ENCODE data around the gene GRB10.

Gene GRB10

DNA sequence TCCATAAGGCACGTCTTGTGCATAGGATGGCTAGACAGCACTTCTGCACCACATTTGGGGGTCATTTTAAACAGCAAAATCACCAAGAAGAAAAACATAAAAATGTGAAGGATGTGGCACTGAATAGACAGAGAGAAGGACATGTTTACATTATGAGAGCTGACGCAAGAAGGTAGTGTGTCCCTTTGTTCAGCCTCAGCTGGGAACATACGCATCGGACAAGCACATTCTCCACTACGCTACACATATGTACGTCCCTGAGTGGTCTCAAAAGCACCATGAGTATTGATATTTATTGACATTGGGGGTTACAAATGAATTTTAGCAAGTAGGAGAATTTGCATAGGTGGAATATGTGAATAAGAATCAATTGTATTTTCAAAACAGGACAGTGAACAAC is 237.7 kb downstream of the GRB10 start:
- DNase-seq (ENCODE audit: low read depth): no peak

DNA sequence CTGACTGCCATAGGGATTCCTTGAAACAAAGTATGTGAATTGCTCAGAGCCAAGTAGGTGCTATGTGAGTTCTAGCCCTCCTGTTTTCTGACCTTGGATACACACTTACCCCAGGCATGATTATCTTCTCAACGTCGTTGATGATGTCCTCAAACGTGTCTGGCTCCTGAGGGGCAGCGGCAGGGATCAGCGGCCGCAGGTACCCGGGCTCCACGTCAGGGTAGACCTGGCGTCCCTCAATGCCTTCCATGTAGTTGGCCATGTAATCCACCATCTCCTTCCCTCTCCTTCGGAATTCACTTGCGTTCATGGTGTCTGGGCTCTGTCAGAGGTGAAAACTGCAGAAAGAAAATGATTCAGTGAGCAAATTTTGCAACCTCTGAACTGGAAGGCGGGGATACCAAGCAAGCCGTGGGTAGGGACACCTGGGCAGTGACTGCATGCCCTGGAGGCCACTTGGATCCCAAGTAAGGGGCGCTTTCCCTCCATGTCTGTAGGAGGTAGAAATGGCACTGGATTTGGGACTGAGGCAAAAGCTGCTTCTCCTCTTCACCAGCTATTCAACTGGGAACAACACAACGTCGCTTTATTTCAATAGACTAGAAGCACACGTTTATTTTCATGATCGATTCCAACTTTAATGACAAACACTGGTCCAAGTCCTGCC is 238.8 kb downstream of the GRB10 start:
- DNase-seq (ENCODE audit: low read depth): no peak

DNA sequence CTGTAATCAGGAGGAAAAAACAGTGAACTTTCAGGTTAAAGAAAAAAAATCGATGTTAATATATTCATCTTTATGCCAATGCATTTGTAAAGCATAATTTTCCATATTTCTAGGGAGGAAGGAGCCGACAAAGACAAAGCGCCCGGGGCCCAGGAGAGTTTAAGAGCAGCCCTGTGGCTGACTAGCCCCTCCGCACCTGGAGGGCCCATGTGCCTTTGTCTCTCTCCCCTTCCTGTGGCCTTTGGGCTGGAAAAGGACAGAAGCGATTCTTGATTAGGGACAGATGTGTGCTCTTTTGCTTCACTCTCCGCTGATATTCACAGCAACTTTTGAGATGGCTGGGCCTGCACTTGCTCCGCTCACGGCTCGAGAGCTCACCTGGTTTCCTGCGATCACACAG is 240.6 kb downstream of the GRB10 start:
- no peak for DNase-seq (ENCODE audit: low read depth)

DNA sequence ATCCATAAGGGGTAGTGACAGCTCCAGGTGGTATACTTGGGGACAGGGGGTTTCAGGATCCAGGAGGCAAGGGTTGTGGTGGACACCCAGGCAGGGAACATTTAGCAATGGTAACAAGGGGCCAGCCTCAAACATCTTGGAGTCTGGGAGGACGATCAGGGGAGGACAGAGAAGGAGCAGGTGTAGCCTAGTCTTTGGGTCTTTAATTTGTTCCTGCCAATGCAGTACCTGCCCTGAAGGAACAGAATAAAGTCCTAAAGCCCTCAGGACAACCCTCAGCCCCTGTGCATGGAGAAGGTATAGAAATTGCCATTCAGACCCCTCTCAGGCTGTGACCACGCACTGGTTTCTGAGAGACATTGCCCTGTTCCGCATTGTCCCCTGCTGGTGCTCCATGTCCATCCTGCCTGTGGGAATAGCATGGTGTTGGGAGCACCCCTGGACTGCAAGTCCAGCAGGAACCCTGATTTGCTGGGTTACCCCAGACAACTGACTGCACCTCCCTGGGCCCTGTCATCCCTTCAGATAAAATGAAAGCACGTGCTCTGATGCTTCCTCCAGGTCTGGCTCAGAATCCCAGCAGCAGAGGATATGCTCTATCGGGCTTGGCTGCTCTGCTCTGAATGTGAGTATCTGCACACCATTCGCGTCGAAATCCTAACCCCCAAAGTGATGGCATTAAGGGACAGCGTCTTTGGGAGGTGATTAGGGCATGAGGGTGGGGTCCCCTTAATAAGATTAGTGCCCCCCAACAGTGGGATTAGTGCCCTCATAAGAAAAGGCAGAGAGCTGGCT is 241.7 kb downstream of the GRB10 start:
- no peak for DNase-seq (ENCODE audit: low read depth)
